Left ventricle myocardium superior (tissue), 1 donor: ENCODE measurements around the gene MSH2. TPM values are rescaled to one million over a fixed set of nuclear protein-coding genes. Genes with fewer than 3 reads are reported as not detected.
A peak's percentile ranks its signal among the peaks of the same experiment; 100 is the strongest.

Experiments used
- ATAC-seq: fragments of 200-7000 bp; cut with Tn5 transposase; one replicate; pipeline ENCODE4 v1.9.1; 2020; ENCODE audit warnings: mild to moderate bottlenecking, moderate library complexity
- DNase-seq: peaks from one replicate; pipeline ENCODE4 v3.0.0-alpha.2; 2020
- intact Hi-C: fragments of 100-400 bp; cut with micrococcal nuclease; formaldehyde crosslinking; loops from one replicate; pipeline ENCODE4 v1.11.0; 2022
- microRNA-seq: library from miRNA; unstranded; fragments of <30 nt; microRNA quantifications from one replicate; pipeline ENCODE4 v1.2.0, GENCODE V29; 2020; ENCODE audit warnings: borderline number of aligned reads
- total RNA-seq: library from RNA; stranded (reverse); fragmentation: NEBNext Ultra II Directional; extraction: Animal tissue kit (Norgen Biotek cat#: 25700); gene quantifications from one replicate; pipeline ENCODE4 v1.2.1, GENCODE V29; 2021
- donor health status: DM: no; HTN: yes; CAD: no; lungs with severe emphysema.

The MSH2 gene
- total RNA-seq, 1 donor from 2014 or later, result 16.2 TPM

DNA sequence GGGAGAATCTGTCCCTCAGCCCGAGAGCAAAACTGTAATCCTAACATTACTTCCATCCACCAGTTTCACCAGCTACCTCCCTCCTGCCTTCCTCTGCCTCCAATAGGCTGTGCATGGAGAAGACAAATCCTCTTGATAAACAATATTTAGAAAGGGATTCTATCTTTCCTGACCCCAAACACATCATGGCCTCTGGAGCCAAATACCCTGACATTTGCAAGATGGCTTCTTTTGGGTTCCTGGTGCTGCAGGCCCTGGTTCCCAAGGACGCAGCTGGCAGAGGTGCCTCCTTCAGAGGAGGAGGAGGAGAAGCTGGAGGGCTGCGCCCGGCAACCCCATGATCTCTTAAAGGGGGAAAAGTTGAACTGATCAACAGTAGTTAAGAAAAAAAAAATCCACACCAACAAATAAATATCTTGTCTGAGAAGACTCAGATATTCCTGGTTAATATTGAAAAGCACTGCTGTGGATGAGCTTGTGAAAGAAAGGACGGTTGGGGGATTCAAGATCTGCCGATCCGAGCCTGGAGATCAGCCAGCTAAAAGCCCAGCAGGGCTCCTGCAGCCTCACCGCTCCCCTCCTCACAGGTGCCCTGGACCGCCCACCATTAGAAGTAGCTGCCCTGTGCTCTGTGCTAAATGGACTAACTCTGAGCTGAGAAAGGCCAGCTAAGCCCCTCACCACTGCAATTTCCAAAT lies 116.8 kb downstream of the MSH2 start:
- DNase-seq (no peak), ATAC-seq (no peak)
- intact Hi-C loops, result no loop called here

DNA sequence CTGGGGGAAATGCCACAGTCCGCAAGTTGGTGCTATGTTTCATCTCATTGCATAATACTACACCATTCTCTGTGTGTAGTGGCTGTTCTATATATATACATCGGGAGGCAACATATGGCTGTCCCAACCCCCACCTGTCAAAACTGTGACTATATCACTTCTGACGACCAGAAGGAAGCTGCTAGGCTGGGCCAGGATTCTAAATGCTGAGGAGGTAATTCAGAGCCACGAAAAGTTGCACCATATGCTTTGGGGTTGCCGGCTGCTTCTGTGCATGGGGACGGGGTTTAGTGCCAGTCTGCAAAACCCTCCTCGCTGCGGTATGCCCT lies 117.3 kb downstream of the MSH2 start:
- intact Hi-C loops, result no loop called here
- DNase-seq (no peak), ATAC-seq (no peak)

DNA sequence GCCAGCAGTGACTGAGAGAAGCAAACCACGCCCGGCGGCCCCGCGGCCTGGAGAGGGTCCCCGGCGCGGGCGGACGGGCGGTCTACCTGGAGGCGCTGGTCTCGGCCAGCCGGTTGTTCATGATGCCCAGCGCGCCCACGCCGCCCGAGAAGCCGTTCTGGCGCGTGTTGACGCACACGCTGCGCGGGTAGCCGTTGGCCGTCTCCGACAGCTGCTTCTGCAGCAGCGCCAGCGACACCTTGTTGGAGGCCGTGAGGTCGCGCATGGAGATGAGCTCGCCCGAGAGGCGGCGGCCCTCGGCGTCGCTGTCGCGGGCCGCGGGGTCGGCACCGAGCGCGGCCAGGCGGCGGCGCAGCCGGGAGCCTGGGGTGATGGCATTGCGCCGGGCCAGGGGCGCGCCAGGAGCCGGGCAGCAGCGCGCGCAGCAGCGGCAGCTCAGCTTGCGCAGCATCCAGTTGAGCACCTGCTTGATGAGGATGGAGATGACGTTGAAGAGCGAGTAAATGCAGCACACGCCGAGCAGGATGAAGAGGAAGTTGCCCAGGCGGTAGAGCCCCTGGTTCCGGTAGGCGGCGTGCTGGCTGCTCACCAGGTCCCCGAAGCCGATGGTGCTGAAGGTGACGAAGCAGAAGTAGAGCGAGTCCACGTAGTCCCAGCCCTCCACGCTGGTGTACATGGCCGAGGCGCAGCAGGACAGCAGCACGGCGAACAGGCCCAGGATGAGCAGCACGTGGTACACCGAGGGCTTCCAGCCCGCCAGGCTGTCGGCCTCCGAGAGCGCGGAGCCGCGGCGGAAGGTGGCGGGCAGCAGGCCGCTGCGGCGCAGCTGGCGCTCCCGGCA lies 118.1 kb downstream of the MSH2 start:
- DNase-seq (peak; percentile 60), ATAC-seq (peak; percentile 85)
- intact Hi-C loops, result no loop called here

DNA sequence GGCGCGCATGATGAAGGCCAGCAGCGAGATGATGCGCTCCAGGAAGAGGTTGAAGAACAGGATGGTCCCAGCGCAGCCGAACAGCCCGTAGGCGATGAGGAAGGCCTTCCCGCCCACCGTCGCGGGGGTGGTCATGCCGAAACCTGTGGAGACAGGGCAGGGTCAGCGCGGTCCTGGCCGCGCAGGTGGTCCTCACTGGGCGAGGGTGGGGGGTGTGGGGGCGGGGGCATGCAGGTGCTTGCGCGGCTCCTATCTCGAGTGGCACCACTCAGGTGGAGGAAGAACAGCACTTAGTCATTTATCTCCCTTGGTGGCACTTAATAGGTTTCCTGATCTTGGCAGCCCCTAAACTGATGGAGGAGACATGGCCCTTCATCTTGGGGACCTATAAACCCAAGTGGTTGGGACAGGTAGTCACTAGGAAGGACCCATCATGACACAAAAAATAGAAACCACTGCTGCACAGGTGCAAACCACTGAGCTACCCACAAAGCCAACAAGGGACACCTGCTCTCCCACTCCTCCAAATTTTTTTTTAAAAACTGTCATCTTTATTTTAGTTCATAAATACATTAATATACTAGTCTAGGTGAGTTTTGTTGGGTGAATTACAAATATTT lies 118.8 kb downstream of the MSH2 start:
- DNase-seq (no peak), ATAC-seq (no peak)
- intact Hi-C loops, result no loop called here

DNA sequence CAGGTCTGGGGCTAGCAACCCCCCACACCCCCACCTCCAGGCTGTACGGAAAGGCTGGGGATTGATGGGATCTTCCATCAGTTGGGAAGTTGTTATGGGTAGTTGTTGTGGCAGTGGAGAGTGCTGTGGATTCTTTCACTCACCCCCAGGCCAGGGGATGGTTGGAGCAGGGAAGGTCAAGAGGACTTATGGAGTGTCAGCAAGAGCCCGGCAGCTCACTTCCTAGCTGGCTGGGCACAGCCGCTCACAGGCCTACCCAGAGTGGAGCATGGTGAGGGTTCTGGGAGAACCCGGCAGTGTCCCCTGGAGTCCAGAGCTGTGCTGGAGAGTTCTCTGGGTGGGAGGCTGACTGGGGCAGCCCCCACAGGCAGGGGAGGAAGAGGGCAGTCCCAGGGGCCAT lies 122.2 kb downstream of the MSH2 start:
- intact Hi-C loops, result no loop called here
- DNase-seq (no peak), ATAC-seq (no peak)

DNA sequence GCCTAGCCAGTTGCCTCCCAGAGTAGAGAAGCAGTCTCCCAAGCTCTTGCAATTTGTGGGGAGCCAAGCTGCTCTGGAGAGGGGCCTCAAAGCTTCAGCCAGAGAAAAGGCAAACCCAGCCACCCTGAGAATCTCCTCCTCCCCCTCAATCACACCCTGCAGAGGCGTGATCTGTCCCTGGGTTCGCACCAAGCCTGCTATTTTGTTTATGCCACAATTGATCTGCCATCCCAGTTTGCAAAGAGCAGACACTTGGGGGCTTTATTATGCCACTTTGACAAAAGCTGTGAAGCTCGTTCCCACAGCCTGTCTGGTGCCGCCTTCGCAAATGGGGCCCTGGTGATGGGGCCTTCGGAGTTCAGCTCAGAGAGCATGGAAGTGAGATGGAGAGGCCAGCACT lies 125.5 kb downstream of the MSH2 start:
- DNase-seq (no peak), ATAC-seq (no peak)
- intact Hi-C loops, result no loop called here

DNA sequence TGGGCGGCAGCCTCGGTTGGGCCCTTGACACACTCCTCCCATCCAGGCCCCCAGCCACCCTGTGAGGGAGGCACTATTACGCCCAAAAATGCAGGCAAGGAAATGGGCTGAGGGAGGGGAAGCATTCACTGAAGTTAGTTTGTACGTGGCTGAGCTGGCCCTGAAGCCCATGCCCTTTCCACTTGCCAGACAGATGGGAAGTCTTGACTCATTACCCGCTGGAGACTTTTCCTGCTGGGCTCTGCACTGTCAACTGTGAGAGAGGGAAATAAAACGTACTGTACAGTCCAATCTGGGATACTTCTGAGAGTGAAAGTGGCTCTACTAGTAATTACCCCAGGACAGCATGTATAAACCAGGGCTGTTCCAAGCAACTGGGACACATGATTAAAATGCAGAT lies 125.9 kb downstream of the MSH2 start:
- no peak for DNase-seq
- no peak for ATAC-seq
- intact Hi-C loops, result no loop called here

DNA sequence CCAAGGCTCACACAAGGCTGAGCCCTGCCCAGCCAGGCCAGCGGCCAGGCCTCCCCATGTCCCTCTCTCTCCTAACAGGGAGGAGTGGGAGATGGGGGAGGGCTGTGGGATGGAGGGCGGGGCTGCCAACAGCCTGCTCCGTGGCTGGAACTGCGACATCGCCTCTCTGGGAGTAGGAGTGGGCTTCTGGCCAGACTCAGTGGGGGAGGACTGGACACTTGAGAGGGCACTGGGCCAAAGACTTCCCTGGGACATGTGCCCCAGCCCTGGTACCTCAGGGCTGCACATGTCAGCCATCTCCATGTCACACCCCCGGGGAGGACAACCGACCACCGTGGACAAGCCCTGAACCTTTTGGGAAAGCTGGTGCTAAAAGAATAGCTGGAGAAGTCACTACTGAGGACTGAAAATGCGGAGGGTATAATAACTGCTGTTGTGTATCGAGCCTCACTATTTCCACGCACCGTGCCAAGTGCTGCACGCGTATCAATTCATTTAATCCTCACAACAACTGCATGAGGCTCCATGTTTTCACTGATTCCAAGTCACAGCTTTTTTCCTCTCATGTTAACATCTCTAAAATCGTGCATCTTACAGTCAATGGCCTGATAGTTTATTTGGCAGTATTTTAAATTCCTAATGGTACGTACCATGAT lies 127.3 kb downstream of the MSH2 start:
- ATAC-seq (peak; percentile 32), DNase-seq (no peak)

DNA sequence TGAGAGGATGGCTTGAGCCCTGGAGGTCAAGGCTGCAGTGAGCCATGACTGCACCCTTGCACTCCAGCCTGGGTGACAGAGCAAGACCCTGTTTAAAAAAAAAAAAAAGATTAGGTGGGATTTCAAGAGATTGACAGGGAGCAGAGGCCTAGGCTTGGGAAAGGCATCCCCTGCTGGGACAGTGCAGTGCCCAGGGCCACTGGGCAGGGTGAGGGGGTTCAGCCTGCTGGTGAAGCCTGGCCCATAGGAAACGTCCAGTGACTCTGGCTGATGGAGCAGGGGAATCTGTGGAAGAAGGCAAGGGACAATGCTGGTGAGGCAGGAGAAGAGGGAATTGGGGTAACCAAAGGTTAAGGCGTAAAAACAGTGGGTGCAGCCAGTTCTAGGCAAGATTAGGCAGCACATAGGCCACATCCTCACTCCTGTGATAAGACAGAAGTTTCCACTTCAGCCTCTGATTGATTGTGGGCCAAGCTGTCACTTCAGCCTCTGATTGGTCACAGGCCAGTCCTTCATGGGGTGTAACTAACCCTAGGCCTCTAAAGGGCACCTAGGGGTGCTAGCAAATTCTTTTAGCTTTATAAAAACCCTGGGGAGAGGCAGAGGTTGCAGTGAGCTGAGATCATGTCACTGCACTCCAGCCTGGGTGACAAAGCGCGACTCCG lies 128.6 kb downstream of the MSH2 start:
- DNase-seq (no peak), ATAC-seq (peak; percentile 89)
- intact Hi-C loops, result no loop called here

More for the DNA sequence above, 127.3 kb downstream of the MSH2 start:
- intact Hi-C loops, result no loop called here

Small RNAs within 50 kb of the gene (microRNA-seq; reads per million reads assigned to microRNA genes)
- not detected for gene MIR559

Other genes with a start within 250 kb of the MSH2 start
- gene STPG4, start 247.8 kb upstream of the MSH2 start, total RNA-seq, result not detected
- gene CALM2, start 226.6 kb upstream of the MSH2 start, total RNA-seq, result 424 TPM
- not detected for gene EPCAM, start 33.8 kb upstream of the MSH2 start, total RNA-seq
- gene KCNK12, start 167.8 kb downstream of the MSH2 start, total RNA-seq, result 0.25 TPM